Adrenal gland (tissue), 5 donors: Measurements from ENCODE around the gene SLC36A4.

Experiments
- POLR2A ChIP-seq, 2 donors: fragments of 450-650 bp; IDR thresholded peaks; one replicate each; pipeline ENCODE4 v1.6.1; 2017; ENCODE audit warnings: antibody characterized with exemption in 2 of 2, mild to moderate bottlenecking in 2 of 2, moderate library complexity in 1 of 2
- TF ChIP-seq, protein P1 (sequence below), 6 experiments: fragments of 450-650 bp in 4 of 6; fragments of 200-600 bp in 2 of 6; sonication (generic) in 1 of 6; IDR thresholded peaks; 1 replicate in 5 of 6; 2 replicates in 1 of 6; pipeline versions ENCODE4 v1.5.1 to v1.8.0; 2016 to 2021; ENCODE audit warnings: antibody characterized with exemption in 6 of 6, mild to moderate bottlenecking in 2 of 6, moderate library complexity in 1 of 6
- donor health status: DM: no; HTN: no; CAD: no.

DNA sequence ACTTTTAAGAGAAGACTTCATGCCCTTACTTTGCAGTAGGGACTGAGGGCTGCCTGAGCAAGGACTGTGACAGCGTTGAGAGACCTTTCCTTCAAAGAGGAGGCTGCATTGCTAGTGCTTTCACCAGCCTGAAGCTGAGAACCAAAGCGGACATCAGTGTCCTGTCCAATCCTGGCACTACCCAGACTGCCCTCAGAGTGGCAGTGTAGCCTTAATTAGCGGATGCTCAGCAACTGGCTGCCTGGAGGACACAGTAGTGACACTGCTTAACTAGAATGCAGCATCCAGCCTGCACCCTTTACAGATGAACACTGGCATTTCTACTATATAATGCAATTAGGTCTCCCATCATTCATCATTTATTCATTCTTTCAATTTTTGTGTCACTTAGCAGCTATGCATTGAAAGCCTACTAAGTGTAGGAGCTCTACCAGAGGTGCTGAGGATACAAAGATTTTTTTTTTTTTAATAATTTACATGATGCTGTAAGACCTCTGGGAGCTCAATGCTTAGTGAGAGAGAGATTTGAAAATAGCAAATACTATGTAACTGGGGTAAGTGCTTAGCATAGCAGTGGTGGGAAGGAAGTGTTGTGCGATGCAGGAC, 36.9 kb upstream of the SLC36A4 start:
- TF ChIP-seq, protein P1, sequence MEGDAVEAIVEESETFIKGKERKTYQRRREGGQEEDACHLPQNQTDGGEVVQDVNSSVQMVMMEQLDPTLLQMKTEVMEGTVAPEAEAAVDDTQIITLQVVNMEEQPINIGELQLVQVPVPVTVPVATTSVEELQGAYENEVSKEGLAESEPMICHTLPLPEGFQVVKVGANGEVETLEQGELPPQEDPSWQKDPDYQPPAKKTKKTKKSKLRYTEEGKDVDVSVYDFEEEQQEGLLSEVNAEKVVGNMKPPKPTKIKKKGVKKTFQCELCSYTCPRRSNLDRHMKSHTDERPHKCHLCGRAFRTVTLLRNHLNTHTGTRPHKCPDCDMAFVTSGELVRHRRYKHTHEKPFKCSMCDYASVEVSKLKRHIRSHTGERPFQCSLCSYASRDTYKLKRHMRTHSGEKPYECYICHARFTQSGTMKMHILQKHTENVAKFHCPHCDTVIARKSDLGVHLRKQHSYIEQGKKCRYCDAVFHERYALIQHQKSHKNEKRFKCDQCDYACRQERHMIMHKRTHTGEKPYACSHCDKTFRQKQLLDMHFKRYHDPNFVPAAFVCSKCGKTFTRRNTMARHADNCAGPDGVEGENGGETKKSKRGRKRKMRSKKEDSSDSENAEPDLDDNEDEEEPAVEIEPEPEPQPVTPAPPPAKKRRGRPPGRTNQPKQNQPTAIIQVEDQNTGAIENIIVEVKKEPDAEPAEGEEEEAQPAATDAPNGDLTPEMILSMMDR (IDR thresholded peaks at IDR 0.05): peak; percentile 87 to 98 (median 97)
- TF ChIP-seq POLR2A (IDR thresholded peaks at IDR 0.05): no peak
